HG03060 (cell line): Measurements from ENCODE around the gene HSH2D.

Experiments used
- ATAC-seq: cut with Tn5 transposase; IDR thresholded peaks from one replicate; pipeline ENCODE4 v1.9.1; 2021; ENCODE audit warnings: low read depth, moderate number of reproducible peaks; ENCODE audit not compliant: unreplicated experiment

Gene HSH2D

GRCh38 chr19:16207490-16208025 is 64.1 kb downstream of the HSH2D start:
- ATAC-seq: no peak
